HG03135 (cell line): Measurements from ENCODE around the gene TNNC2.

Experiments used
- ATAC-seq: cut with Tn5 transposase; IDR thresholded peaks from one replicate; pipeline ENCODE4 v1.9.1; 2021; ENCODE audit warnings: mild to moderate bottlenecking, moderate library complexity; ENCODE audit not compliant: unreplicated experiment

Gene TNNC2

GRCh38 chr20:45788351-45788750, 38.8 kb downstream of the TNNC2 start:
- ATAC-seq: no peak

DNA sequence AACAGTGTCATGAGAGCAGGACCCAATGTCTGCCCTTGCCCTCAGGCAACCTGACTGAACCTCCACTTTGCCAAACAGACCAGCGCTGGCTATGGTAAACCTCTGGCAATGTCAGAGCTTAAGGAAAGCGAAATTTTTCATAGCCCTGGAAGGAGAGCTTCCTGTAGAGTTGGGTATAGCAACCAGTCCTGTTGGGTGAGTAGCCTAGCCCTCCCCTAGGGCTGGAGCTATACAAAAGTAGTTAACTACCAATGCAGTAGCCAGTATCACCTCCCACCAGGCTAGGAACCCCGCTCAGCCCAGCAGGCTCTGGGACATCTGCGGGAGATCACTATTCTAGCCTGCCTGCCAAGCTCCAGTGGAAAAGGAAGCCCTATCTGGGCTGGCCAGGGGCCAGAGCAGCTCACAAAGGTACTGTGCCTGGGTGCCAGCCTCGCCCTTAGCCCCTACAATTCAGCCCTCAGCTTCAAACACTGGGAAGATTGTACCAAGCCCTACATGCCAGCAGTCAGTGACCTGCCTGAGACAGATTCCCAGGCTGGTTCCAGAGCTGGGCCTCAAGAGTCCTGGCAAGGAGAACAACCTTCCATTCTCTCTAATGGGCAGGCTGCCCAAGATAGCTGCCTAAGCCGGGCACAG, 43.3 kb downstream of the TNNC2 start:
- no peak for ATAC-seq

DNA sequence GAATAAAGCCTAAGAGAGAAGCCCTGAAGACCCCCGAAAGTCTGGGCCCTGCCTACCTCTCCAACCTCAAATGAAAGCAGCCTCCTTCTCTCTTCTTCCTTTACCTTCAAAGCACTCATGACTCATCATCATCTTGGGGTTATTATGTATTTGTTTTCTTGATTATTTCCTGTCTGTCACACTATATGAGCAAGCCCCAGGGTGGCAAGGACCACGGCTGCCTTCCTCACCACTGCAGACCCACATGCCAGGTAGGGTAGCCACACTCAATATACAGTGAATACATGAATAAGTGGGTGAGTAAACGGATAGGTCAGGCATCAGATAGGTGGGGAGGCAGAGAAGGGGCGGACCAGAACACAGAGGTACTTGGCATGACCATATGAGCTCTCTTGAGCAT, 44.2 kb downstream of the TNNC2 start:
- no peak for ATAC-seq

DNA sequence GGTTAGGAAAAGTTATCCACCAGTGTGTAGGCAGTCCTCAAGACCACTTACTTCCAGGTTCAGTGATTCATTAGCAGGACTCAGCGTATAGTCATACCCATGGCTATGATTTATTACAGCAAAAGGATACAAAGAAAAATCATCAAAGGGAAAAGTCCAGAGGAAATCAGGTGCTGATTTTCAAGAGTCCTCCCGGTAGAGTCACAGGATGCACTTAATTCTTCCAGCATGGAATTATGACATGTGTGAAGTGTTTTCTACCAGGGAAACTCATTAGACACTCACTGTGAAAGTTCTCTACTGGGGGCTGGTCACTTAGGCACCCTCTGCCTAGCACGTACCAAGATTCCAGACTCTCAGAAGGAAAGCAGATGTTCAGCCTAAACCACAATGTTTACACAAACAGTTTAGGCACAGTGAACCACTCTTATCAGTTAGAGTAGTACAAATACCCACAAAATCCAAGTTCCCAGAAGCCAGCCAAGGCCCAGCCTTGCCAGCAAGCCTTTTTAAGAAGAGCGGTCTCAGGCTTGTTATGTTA, 45.7 kb downstream of the TNNC2 start:
- ATAC-seq: no peak

GRCh38 chr20:45780159-45780558, 47.0 kb downstream of the TNNC2 start:
- ATAC-seq: no peak

- no peak for ATAC-seq
Observed at GRCh38 chr20:45779011-45779915, 47.8 kb downstream of the TNNC2 start.

- ATAC-seq: no peak
Observed at GRCh38 chr20:45776931-45777330, 50.2 kb downstream of the TNNC2 start.

DNA sequence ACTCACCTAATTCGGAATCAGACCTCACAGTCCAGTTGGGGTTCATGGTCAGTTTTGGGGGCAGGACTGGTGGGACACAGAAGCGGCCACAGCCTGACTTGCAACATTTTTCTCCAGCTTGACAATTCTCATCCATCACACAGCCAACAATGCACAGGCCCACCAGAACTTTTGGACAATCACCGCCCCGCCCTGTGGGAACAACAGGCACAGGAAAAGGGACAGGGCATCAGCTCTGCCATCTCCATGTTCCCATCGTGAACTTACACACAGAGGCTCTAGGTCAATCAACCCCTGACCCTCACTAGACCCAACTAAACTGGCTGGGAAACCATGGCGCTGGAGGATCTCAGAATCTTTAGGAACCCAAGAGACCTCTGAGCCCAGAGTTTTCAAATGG, 51.7 kb downstream of the TNNC2 start:
- no peak for ATAC-seq

DNA sequence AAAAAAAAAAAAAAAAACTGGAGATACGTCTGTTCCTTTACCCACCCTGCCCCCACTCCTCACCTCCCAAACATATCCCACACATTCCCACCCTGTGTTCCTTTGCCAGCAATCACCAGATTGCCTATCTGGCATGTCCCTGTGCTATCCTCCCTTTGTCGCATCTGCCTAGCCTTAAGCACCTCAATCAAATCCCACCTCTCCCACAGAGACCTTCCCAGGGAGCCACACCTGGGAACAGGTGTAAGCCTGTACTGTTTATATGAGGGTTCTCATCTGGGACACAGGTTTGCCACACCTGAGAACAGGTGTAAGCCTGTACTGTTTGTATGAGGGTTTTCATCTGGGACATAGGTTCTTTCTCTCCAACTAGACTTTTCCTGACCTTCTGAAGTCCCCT, 52.2 kb downstream of the TNNC2 start:
- ATAC-seq: no peak
